ENCODE data around the gene KHSRP. TPM values are rescaled to one million over a fixed set of nuclear protein-coding genes. Genes with fewer than 3 reads are reported as not detected.
"Not testable (repeated sequence)": the region's sequence is repeated elsewhere in the genome, so short reads cannot be mapped to it uniquely, and the experiment has no call there.

KHSRP gene
- total RNA-seq, 1 donor from 2014 or later, result 200 TPM

- DNase-seq (ENCODE audit: low spot score), result no peak
Measured at GRCh38 chr19:6452223-6452614, 27.6 kb upstream of the KHSRP start.

DNA sequence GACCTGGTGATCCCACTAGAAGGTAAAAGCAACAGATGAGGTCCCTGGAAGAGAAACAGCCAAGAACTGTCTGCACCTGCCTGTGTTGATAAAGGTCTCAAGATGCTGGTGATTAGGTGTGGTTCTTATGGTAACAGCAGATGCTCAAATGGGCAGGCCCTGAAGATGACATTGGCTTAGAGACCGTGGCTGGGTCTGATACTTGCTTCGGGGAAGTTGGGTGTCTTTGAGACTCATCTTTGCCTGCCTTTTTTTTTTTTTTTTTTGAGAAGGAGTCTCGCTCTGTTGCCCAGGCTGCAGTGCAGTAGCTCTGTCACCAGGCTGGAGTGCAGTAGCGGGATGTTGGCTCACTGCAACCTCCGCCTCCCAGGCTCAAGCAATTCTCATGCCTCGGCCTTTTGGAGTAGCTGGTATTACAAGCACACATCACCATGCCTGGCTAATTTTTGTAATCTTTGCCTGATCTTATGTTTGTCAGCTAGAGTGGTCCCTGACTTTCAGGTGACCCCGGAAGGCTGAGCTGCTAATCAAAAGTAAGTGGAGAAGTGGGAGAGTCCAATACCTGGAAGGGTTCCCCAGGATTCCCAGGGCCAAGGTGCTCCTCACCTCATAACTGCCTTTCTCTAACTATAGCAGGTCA, 27.1 kb upstream of the KHSRP start:
- no peak for DNase-seq (ENCODE audit: low spot score)

DNA sequence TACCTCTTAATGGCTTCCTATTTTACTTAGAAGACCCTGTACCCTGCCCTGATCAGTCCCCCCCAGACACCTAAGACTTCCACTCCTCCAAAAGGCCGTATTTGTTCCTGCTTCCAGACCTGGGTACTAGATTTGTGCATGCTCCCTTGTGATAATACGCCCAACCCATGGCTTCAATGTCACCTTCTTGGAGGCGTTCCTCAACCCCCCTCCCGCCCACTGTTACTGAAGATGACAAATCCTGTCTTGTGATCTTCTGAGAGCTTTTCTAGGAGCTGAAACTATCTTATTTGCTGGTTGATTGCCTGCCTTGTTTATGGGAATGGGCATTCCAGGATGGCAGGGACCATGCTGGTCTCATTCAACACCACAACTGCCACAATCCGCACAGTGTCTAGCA, 25.6 kb upstream of the KHSRP start:
- no peak for DNase-seq (ENCODE audit: low spot score)

- no peak for DNase-seq (ENCODE audit: low spot score)
Measured at GRCh38 chr19:6448045-6448444, 23.4 kb upstream of the KHSRP start.

DNA sequence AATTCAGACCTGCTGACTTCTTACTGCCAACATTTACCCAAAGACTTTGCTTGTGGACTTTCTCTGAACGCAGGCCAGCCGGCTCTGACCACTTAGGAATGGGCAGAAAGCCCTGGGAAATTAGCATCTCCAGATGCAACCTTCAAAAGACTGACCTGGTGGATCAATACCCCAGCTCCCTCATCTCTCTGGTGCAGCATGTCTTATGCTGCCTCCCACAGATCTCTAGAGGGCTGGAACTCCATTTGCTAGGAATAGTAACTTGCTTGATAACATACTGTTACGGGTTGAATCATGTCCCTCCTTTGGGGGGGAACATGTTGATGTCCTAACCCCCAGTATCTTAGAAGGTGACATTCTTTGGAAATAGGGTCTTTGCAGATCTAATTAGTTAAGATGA, 21.8 kb upstream of the KHSRP start:
- DNase-seq (ENCODE audit: low spot score), result no peak

- DNase-seq (ENCODE audit: low spot score), result no peak
Measured at GRCh38 chr19:6443986-6444385, 19.4 kb upstream of the KHSRP start.

DNA sequence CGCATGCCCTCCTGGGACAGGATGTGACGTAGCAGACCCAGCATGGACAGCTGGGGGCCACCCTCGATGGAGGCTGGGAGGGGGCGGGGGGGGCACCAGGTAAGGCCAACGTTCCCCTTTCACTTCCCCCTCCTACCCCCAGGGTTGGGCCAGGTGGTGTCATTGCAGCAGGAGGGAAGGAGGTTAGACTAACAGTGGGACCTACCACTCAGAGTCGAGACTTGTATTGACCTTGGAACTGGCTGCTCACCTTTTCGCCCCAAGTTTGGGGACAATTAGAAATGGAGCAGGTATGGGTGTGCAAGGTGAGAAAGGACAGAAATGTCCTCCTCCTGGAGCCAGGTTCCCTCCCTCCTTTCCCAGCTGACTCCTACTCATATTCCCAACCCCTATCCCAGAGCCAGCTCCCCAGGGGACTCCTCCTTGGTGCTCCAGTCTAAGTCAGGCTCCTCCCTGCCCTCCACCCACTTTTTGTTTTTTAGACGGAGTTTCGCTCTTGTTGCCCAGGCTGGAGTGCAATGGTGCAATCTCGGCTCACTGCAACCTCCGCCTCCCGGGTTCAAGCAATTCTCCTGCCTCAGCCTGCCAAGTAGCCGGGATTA, 17.6 kb upstream of the KHSRP start:
- no peak for DNase-seq (ENCODE audit: low spot score)

- DNase-seq (ENCODE audit: low spot score), result no peak
Measured at GRCh38 chr19:6440905-6441304, 16.3 kb upstream of the KHSRP start.

- DNase-seq (ENCODE audit: low spot score), result no peak
Measured at GRCh38 chr19:6439743-6440142, 15.1 kb upstream of the KHSRP start.

- no peak for DNase-seq (ENCODE audit: low spot score)
Measured at GRCh38 chr19:6433663-6434062, 9.1 kb upstream of the KHSRP start, which contains the start of gene SLC25A41. TSS of gene SLC25A41 (minus strand) at chr19:6433763. CDS start at chr19:6433693, 70 bp downstream.

DNA sequence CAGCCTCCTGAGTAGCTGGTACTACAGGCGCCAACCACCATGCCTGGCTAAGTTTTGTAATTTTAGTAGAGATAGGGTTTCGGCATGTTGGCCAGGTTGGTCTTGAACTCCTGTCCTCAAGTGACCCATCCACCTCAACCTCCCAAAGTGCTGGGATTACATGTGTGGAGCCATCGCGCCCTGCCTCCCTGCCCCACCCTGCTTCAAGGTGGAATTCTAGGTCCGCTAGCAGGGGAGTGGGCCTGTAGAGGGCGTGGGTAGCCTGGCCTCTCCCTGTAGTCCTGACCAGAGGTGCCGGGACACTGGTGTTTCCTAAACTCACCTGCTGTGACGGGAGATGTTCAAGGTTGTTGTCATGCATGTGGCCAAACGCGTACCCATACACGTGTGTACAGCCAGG, 8.6 kb upstream of the KHSRP start:
- DNase-seq (ENCODE audit: low spot score), result no peak

DNA sequence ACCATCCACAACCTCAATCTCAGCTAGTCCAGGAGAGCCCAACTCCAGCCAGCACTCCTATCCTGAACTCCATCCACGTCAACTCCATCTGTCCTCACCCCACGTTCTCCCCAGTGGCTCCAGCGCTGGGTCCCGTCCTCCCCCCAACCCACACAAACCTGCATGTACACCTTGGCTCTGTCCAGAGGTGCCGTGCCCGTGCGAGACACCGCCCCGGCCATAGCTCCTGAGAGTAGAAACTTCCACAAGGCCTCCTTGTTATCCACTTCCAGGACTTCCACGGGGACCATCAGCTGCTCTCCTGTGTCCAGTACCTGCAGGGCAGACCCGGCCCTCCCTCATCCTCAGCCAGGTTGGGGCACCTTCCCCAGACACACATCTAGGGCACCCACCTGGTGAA, 7.3 kb upstream of the KHSRP start:
- no peak for DNase-seq (ENCODE audit: low spot score)

- no peak for DNase-seq (ENCODE audit: low spot score)
Measured at GRCh38 chr19:6429419-6430221, 5.0 kb upstream of the KHSRP start.

DNA sequence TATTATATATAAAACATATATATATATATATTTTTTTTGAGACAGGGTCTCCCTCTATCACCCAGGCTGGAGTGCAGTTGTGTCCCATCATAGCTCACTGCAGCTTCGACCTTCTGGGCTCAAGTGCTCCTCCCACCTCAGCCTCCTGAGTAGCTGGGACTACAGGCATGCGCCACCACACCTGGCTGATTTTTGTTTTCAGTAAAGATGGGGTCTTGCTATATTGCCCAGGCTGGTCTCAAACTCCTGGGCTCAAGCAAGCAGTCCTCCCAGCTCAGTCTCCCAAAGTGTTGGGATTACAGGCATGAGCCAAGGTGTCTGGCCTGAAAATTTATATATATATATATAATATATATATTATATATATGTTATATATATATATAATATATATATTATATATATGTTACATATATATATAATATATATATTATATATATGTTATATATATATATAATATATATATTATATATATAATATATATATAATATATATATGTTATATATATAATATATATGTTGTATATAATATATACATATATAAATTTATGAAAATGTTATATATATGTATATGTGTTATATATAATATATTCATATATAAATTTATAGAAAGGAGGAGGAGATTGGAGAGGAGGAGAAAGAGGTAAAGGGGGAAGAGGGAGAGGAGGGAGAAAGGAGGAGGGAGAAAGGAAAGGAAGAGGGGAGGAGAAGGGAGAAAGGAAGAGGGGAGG, 4.2 kb upstream of the KHSRP start:
- not testable (repeated sequence) for DNase-seq (ENCODE audit: low spot score)

GRCh38 chr19:6427131-6427530, 2.5 kb upstream of the KHSRP start:
- no peak for DNase-seq (ENCODE audit: low spot score)

- no peak for DNase-seq (ENCODE audit: low spot score)
Measured at GRCh38 chr19:6425732-6426620, 1.4 kb upstream of the KHSRP start.

DNA sequence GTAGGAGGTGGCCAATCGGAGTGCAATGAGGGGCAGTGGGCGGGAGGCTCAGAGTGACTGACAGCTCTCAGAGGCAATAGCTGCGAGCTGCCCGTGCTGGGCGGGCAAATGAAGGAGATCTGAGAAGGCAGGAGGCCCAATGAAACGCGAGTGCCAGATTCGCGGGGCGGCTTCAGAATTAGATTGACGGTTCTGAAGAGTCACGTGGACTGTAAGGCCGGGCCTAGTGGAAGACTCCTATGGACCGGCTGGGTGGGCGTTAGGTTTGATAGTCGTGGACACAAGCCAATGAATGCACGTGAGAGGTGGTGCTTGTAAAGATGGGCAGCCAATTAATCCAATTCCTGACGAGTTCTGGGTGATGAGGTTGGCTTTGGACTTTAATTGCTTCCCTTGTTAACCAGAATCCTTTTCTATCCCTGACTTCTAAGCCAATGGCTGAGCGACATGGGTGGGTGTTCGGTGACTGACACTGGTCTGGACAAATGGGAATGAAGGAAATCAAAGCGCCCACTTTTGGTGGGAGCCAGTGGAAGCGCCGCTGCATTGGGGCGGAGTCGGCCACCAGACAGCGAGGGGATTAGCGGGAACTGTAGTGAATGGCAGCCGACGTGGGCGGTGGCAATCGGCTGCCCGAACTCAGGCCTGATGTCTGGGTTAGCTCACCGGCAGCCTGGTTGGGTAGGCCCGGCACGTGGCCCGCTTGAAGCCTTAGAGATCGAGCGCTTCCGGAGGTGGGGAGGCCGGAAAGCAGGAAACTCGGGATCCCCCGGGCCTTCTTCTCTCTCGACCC, 524 bp upstream of the KHSRP start:
- peak; percentile 100 for DNase-seq (ENCODE audit: low spot score)

DNA sequence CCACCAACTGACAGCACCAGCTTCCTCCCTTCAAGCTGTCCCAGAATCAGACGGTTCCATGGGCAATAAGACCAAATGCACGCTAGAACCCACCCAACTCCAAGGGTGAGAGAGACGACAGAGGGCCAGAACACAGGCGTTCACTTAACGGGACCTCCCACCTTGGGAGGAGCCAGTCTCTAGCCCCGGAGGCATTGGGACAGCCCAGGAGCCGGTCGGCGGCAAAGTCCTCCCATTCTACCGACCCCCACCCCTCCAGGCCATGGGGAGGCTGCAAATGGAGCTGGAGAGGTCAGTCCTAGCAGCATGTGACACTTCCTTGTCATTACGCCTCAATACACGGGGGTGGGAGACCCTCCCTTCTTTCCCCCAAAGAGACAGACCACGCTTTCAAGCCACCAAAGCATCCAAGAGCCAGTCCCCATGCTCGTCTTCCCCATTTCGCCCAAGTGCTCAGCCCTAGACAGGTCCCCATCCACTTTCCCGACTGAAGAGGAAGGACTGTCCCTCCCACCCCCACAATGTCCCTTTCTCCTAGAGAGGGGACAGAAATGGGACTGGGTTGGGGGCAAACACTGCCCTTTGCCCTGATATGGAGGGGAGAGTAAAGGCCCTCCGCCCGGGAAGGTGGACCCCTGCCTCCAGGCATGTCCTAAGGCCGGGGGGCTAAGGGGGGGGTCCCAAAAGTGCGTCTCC, 964 bp downstream of the KHSRP start:
- DNase-seq (ENCODE audit: low spot score), result no peak

DNA sequence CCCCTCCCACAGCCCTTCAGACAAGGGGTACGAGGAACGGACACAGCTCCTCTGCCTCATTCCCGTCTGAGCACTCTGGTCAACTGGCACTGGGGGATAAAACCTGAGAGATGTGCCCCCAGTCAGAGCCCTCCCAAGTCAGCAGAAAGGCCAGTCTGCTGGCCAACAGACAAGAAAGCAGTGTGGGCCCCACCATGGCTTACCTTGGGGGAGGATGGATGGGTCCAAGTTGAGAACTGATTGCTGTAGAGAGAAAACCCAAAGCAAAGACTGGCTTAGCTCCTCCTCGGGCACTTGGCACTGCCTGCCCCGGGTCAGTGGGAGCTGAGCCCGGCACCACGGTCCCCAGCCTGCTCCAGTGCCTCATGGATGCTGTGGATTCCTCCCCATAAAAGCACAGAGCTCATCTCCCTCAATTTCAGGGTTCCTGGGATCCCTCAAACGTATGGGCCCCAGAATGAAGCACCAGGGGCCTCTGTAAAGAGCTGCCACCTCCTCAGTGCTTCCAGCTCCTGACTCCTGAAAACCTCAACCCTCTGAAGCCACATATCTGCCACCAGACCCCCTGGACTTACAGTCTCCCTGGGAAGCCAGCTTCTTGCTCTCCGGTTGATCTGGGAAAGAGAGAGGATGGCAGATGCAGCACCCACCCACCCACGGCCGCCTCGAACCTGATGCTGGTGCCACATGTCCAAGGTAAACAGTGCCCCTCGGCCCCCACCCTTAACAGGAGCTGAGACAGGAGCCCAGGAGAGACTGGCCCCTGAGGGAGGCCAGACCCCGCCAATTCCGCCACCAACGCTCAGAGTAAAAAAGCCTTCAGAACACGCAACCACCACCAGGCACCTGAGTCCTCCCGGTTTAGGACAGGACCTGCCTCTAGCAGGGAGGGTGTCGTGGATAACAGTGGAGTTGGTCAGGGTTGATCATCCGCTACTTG, 3.3 kb downstream of the KHSRP start:
- DNase-seq (ENCODE audit: low spot score), result no peak

All from ureter (tissue), 1 donor.